ENCODE measurements around the gene MAGI3.
"Not testable (repeated sequence)": the region's sequence is repeated elsewhere in the genome, so short reads cannot be mapped to it uniquely, and the experiment has no call there.

The MAGI3 gene

GRCh38 chr1:113576271-113576670 lies 186.0 kb downstream of the MAGI3 start:
- ATAC-seq (replicated peaks) = no peak
- H3K9me3 Mint-ChIP-seq = peaks cover 5 to 6% of the 10 kb centered on the region in 2 donors

GRCh38 chr1:113579256-113580018 lies 189.1 kb downstream of the MAGI3 start:
- Mint-ChIP-seq H3K4me3 (no peak overlapping the region), H3K27me3 (peaks cover 0 to 8% of the 10 kb centered on the region in 2 donors), H3K9me3 (no peaks in the 10 kb centered on the region), H3K27ac (no peak overlapping the region), H3K36me3 (no peaks in the 10 kb centered on the region), H3K4me1 (no peaks in the 10 kb centered on the region)
- DNase-seq (no peak), ATAC-seq (replicated peaks) (no peak)

More at GRCh38 chr1:113576271-113576670, 186.0 kb downstream of the MAGI3 start:
- DNase-seq = no peak
- Mint-ChIP-seq H3K27me3 (peaks cover 13 to 15% of the 10 kb centered on the region in 2 donors), H3K4me1 (no peaks in the 10 kb centered on the region), H3K4me3 (no peak overlapping the region), H3K36me3 (peaks cover 0 to 2% of the 10 kb centered on the region in 2 donors), H3K27ac (no peak overlapping the region)

- Mint-ChIP-seq H3K27me3 (no peaks in the 10 kb centered on the region), H3K4me1 (no peaks in the 10 kb centered on the region), H3K9me3 (no peaks in the 10 kb centered on the region), H3K36me3 (no peaks in the 10 kb centered on the region), H3K27ac (no peak overlapping the region), H3K4me3 (no peak overlapping the region)
- DNase-seq = no peak
- ATAC-seq (replicated peaks) = no peak
These were observed 191.0 kb downstream of the MAGI3 start for GRCh38 chr1:113581323-113581722.

GRCh38 chr1:113582084-113582483 lies 191.8 kb downstream of the MAGI3 start:
- H3K36me3 Mint-ChIP-seq = no peaks in the 10 kb centered on the region
- no peaks in the 10 kb centered on the region for H3K4me1 Mint-ChIP-seq

GRCh38 chr1:113587475-113587874 lies 197.2 kb downstream of the MAGI3 start:
- Mint-ChIP-seq H3K9me3 (no peaks in the 10 kb centered on the region), H3K4me3 (no peak overlapping the region), H3K27ac (no peak overlapping the region), H3K4me1 (no peaks in the 10 kb centered on the region), H3K36me3 (no peaks in the 10 kb centered on the region), H3K27me3 (no peaks in the 10 kb centered on the region)
- ATAC-seq (replicated peaks) (no peak), DNase-seq (no peak)

More at GRCh38 chr1:113582084-113582483, 191.8 kb downstream of the MAGI3 start:
- Mint-ChIP-seq H3K4me3 (no peak overlapping the region), H3K9me3 (no peaks in the 10 kb centered on the region), H3K27ac (no peak overlapping the region), H3K27me3 (no peaks in the 10 kb centered on the region)
- ATAC-seq (replicated peaks) (no peak), DNase-seq (no peak)

GRCh38 chr1:113592230-113592629 lies 201.9 kb downstream of the MAGI3 start:
- H3K4me1 Mint-ChIP-seq = no peaks in the 10 kb centered on the region
- no peak for DNase-seq
- no peak overlapping the region for H3K27ac Mint-ChIP-seq
- H3K36me3 Mint-ChIP-seq = peaks cover 0 to 4% of the 10 kb centered on the region in 2 donors
- no peak for ATAC-seq (replicated peaks)
- H3K9me3 Mint-ChIP-seq = peaks cover 3 to 8% of the 10 kb centered on the region in 2 donors
- H3K4me3 Mint-ChIP-seq = no peak overlapping the region
- no peaks in the 10 kb centered on the region for H3K27me3 Mint-ChIP-seq

- DNase-seq (no peak), ATAC-seq (replicated peaks) (no peak)
- Mint-ChIP-seq H3K36me3 (peaks cover 0 to 4% of the 10 kb centered on the region in 2 donors), H3K4me1 (no peaks in the 10 kb centered on the region), H3K9me3 (peaks cover 8 to 15% of the 10 kb centered on the region in 2 donors), H3K4me3 (no peak overlapping the region), H3K27ac (no peak overlapping the region), H3K27me3 (no peaks in the 10 kb centered on the region)
These were observed 203.4 kb downstream of the MAGI3 start for GRCh38 chr1:113593550-113594297.

- H3K27me3 Mint-ChIP-seq; H3K4me3 Mint-ChIP-seq; ATAC-seq (replicated peaks); H3K27ac Mint-ChIP-seq; H3K36me3 Mint-ChIP-seq; H3K4me1 Mint-ChIP-seq; DNase-seq: not testable (repeated sequence)
- peaks cover 12 to 14% of the 10 kb centered on the region in 2 donors for H3K9me3 Mint-ChIP-seq
These were observed 214.2 kb downstream of the MAGI3 start for GRCh38 chr1:113604466-113604865.

GRCh38 chr1:113605146-113605545 lies 214.8 kb downstream of the MAGI3 start:
- DNase-seq = no peak
- Mint-ChIP-seq H3K27me3 (no peaks in the 10 kb centered on the region), H3K36me3 (no peaks in the 10 kb centered on the region)

GRCh38 chr1:113608399-113608798 lies 218.1 kb downstream of the MAGI3 start:
- ATAC-seq (replicated peaks) = no peak
- Mint-ChIP-seq H3K4me3 (no peak overlapping the region), H3K36me3 (no peaks in the 10 kb centered on the region), H3K27me3 (no peaks in the 10 kb centered on the region), H3K9me3 (peaks cover 4 to 5% of the 10 kb centered on the region in 2 donors), H3K4me1 (no peaks in the 10 kb centered on the region), H3K27ac (no peak overlapping the region)
- no peak for DNase-seq

More at GRCh38 chr1:113605146-113605545, 214.8 kb downstream of the MAGI3 start:
- Mint-ChIP-seq H3K4me1 (no peaks in the 10 kb centered on the region), H3K9me3 (peaks cover 12 to 14% of the 10 kb centered on the region in 2 donors), H3K4me3 (no peak overlapping the region), H3K27ac (no peak overlapping the region)
- ATAC-seq (replicated peaks) = no peak

GRCh38 chr1:113610372-113610771 lies 220.1 kb downstream of the MAGI3 start:
- no peak overlapping the region for H3K4me3 Mint-ChIP-seq
- DNase-seq = no peak
- H3K9me3 Mint-ChIP-seq = no peaks in the 10 kb centered on the region
- no peak for ATAC-seq (replicated peaks)
- H3K27ac Mint-ChIP-seq = no peak overlapping the region
- no peaks in the 10 kb centered on the region for H3K36me3 Mint-ChIP-seq
- no peaks in the 10 kb centered on the region for H3K4me1 Mint-ChIP-seq
- no peaks in the 10 kb centered on the region for H3K27me3 Mint-ChIP-seq

- Mint-ChIP-seq H3K27ac (no peak overlapping the region), H3K36me3 (no peaks in the 10 kb centered on the region), H3K4me3 (no peak overlapping the region), H3K9me3 (no peaks in the 10 kb centered on the region), H3K4me1 (no peaks in the 10 kb centered on the region), H3K27me3 (no peaks in the 10 kb centered on the region)
- DNase-seq (no peak), ATAC-seq (replicated peaks) (no peak)
These were observed 225.1 kb downstream of the MAGI3 start for GRCh38 chr1:113615425-113615824.

- no peak overlapping the region for H3K4me3 Mint-ChIP-seq
- H3K9me3 Mint-ChIP-seq = no peaks in the 10 kb centered on the region
- H3K4me1 Mint-ChIP-seq = no peaks in the 10 kb centered on the region
- DNase-seq = no peak
- H3K36me3 Mint-ChIP-seq = no peaks in the 10 kb centered on the region
- H3K27ac Mint-ChIP-seq = no peak overlapping the region
- no peaks in the 10 kb centered on the region for H3K27me3 Mint-ChIP-seq
- no peak for ATAC-seq (replicated peaks)
These were observed 225.8 kb downstream of the MAGI3 start for GRCh38 chr1:113616156-113616555.

GRCh38 chr1:113617438-113618141 lies 227.3 kb downstream of the MAGI3 start:
- H3K36me3 Mint-ChIP-seq = no peaks in the 10 kb centered on the region
- no peak for DNase-seq
- no peak overlapping the region for H3K4me3 Mint-ChIP-seq
- ATAC-seq (replicated peaks) = no peak
- no peaks in the 10 kb centered on the region for H3K9me3 Mint-ChIP-seq
- H3K4me1 Mint-ChIP-seq = no peaks in the 10 kb centered on the region
- H3K27me3 Mint-ChIP-seq = no peaks in the 10 kb centered on the region
- no peak overlapping the region for H3K27ac Mint-ChIP-seq
